Activated T-cell treated with anti-CD3 and anti-CD28 coated beads for 48 hours (primary cell): ENCODE measurements around the gene RNH1.

Experiments used
- DNase-seq: peaks from one replicate; pipeline ENCODE4 v3.0.0-alpha.2; 2020; ENCODE audit warnings: low read depth

The RNH1 gene

GRCh38 chr11:506995-507726 lies at the start of gene RNH1:
Gene RNH1, minus strand, starts transcription at chr11:507242. Its CDS starts 5,080 bp downstream, at chr11:502162.
- DNase-seq, result peak; percentile 99

- DNase-seq, result no peak
These were observed 49.0 kb upstream of the RNH1 start for GRCh38 chr11:555780-556661.

- no peak for DNase-seq
These were observed 48.3 kb upstream of the RNH1 start for GRCh38 chr11:555227-555779.

- DNase-seq, result peak; percentile 68
These were observed 47.6 kb upstream of the RNH1 start for GRCh38 chr11:554428-555226.

- no peak for DNase-seq
These were observed 46.9 kb upstream of the RNH1 start for GRCh38 chr11:553988-554340.

- DNase-seq, result no peak
These were observed 46.3 kb upstream of the RNH1 start for GRCh38 chr11:553083-553987.

- no peak for DNase-seq
These were observed 44.6 kb upstream of the RNH1 start for GRCh38 chr11:551596-551995.

- DNase-seq, result no peak
These were observed 44.1 kb upstream of the RNH1 start for GRCh38 chr11:551131-551530.

- DNase-seq, result no peak
These were observed 43.7 kb upstream of the RNH1 start for GRCh38 chr11:550746-551085.

- DNase-seq, result no peak
These were observed 43.1 kb upstream of the RNH1 start for GRCh38 chr11:550021-550745.

GRCh38 chr11:548700-549603 lies 41.9 kb upstream of the RNH1 start:
- no peak for DNase-seq

GRCh38 chr11:545171-545570 lies 38.1 kb upstream of the RNH1 start:
- DNase-seq, result no peak

GRCh38 chr11:544817-545166 lies 37.8 kb upstream of the RNH1 start:
- DNase-seq, result no peak

GRCh38 chr11:541433-541885 lies 34.4 kb upstream of the RNH1 start:
- no peak for DNase-seq

GRCh38 chr11:540583-541432 lies 33.8 kb upstream of the RNH1 start:
- no peak for DNase-seq

GRCh38 chr11:539971-540481 lies 33.0 kb upstream of the RNH1 start:
- DNase-seq, result no peak

GRCh38 chr11:538431-539051 lies 31.5 kb upstream of the RNH1 start:
- DNase-seq, result no peak
